IPS-18a (cell line): ENCODE measurements around the gene ALPL.
A peak's percentile ranks its signal among the peaks of the same experiment; 100 is the strongest.

Experiments used
- H3K27ac ChIP-seq: one replicate; pipeline ENCODE4 v1.5.1; 2013; ENCODE audit warnings: low read length
- H3K27me3 ChIP-seq: one replicate; pipeline ENCODE4 v1.6.1; 2013; ENCODE audit warnings: mild to moderate bottlenecking, low read length; ENCODE audit not compliant: control insufficient read depth, insufficient read depth
- H3K36me3 ChIP-seq: one replicate; pipeline ENCODE4 v1.6.1; 2013; ENCODE audit warnings: low read depth, low read length; ENCODE audit not compliant: control insufficient read depth
- H3K4me1 ChIP-seq: one replicate; pipeline ENCODE4 v1.6.1; 2013; ENCODE audit warnings: low read depth, low read length; ENCODE audit not compliant: control insufficient read depth
- H3K4me3 ChIP-seq: one replicate; pipeline ENCODE4 v1.5.1; 2013; ENCODE audit warnings: low read length
- H3K9ac ChIP-seq: one replicate; pipeline ENCODE4 v1.6.1; 2013; ENCODE audit warnings: mild to moderate bottlenecking, low read length, moderate library complexity
- H3K9me3 ChIP-seq: one replicate; pipeline ENCODE4 v1.6.1; 2013; ENCODE audit warnings: low read depth, low read length; ENCODE audit not compliant: control insufficient read depth

Gene ALPL

GRCh38 chr1:21492356-21492625 is 16.9 kb upstream of the ALPL start:
- no peak overlapping the region for H3K9ac ChIP-seq
- no peaks in the 10 kb centered on the region for H3K36me3 ChIP-seq
- no peak overlapping the region for H3K4me3 ChIP-seq
- peaks cover 7% of the 10 kb centered on the region for H3K4me1 ChIP-seq
- H3K27ac ChIP-seq, result no peak overlapping the region
- H3K9me3 ChIP-seq, result no peaks in the 10 kb centered on the region
- H3K27me3 ChIP-seq, result no peaks in the 10 kb centered on the region

- no peak overlapping the region for H3K4me3 ChIP-seq
- no peak overlapping the region for H3K27ac ChIP-seq
- no peak overlapping the region for H3K9ac ChIP-seq
- H3K4me1 ChIP-seq, result peaks cover 13% of the 10 kb centered on the region
- no peaks in the 10 kb centered on the region for H3K27me3 ChIP-seq
- H3K9me3 ChIP-seq, result no peaks in the 10 kb centered on the region
- H3K36me3 ChIP-seq, result no peaks in the 10 kb centered on the region
Observed at GRCh38 chr1:21494196-21494595, 15.0 kb upstream of the ALPL start.

- Histone ChIP-seq H3K4me3 (no peak overlapping the region), H3K27me3 (no peaks in the 10 kb centered on the region), H3K27ac (no peak overlapping the region), H3K36me3 (no peaks in the 10 kb centered on the region), H3K4me1 (peaks cover 13% of the 10 kb centered on the region), H3K9ac (no peak overlapping the region), H3K9me3 (no peaks in the 10 kb centered on the region)
Observed at GRCh38 chr1:21495225-21495820, 13.9 kb upstream of the ALPL start.

DNA sequence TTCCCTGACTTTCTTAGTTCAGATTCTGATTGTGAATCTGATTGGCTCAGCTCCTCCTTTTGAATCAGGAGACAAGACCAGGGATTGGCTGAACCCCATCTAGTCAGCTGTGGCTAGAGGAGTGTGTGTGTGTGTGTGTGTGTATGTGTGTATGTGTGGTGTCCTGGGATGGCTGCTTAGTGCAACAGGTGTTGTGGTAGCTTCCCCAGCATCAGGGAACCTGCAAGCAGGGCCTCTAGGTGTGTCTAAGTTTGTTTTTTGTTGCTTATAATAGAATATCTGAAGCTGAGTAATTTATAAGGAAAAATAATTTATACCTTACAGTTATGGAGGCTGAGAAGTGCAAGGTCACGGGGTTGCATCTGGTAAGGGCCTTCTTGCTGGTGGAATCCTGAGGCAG is 13.2 kb upstream of the ALPL start:
- Histone ChIP-seq H3K27me3 (no peaks in the 10 kb centered on the region), H3K36me3 (no peaks in the 10 kb centered on the region), H3K4me1 (peaks cover 13% of the 10 kb centered on the region), H3K27ac (no peak overlapping the region), H3K9ac (no peak overlapping the region), H3K9me3 (no peaks in the 10 kb centered on the region), H3K4me3 (no peak overlapping the region)

- Histone ChIP-seq H3K9ac (no peak overlapping the region), H3K4me3 (no peak overlapping the region), H3K27ac (no peak overlapping the region), H3K27me3 (no peaks in the 10 kb centered on the region), H3K4me1 (peaks cover 11% of the 10 kb centered on the region), H3K9me3 (no peaks in the 10 kb centered on the region), H3K36me3 (no peaks in the 10 kb centered on the region)
Observed at GRCh38 chr1:21496886-21497285, 12.3 kb upstream of the ALPL start.

DNA sequence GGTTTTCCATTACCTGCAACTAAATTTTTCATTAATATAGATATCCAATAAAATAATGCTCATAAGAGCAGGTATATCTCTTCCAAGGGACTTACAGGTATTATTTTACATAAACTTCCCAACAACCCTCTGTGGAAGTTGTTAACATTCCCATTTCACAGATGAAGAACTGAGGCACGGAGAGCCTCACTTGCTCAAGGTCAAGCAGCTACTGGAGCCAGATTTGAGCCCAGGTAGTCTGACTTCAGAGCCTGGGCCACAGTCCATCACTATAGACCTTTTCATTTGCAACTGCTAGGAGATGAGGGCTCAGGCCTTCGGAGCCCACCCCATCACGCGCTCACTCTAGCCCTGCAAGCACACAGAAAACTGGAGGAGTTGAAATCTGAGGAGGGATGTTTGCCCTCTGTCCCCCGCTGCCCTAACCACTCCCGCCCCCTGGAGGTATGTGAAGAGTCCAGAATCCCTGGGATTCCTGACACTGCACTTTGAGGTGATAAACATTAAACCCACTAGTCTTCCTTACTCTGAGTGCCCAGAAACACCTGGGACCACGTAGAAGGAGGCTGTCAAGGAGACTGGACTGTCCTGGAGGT is 11.7 kb upstream of the ALPL start:
- H3K27ac ChIP-seq, result no peak overlapping the region
- H3K4me1 ChIP-seq, result peaks cover 6% of the 10 kb centered on the region
- no peaks in the 10 kb centered on the region for H3K27me3 ChIP-seq
- H3K9me3 ChIP-seq, result no peaks in the 10 kb centered on the region
- no peak overlapping the region for H3K9ac ChIP-seq
- no peak overlapping the region for H3K4me3 ChIP-seq
- no peaks in the 10 kb centered on the region for H3K36me3 ChIP-seq

- H3K4me1 ChIP-seq, result peaks cover 6% of the 10 kb centered on the region
- H3K27me3 ChIP-seq, result no peaks in the 10 kb centered on the region
- H3K4me3 ChIP-seq, result no peak overlapping the region
- H3K9me3 ChIP-seq, result no peaks in the 10 kb centered on the region
- H3K36me3 ChIP-seq, result no peaks in the 10 kb centered on the region
- H3K9ac ChIP-seq, result no peak overlapping the region
- H3K27ac ChIP-seq, result no peak overlapping the region
Observed at GRCh38 chr1:21499283-21499950, 9.8 kb upstream of the ALPL start.

- H3K9me3 ChIP-seq, result no peaks in the 10 kb centered on the region
- H3K27me3 ChIP-seq, result peaks cover 14% of the 10 kb centered on the region
- no peak overlapping the region for H3K27ac ChIP-seq
- no peaks in the 10 kb centered on the region for H3K4me1 ChIP-seq
- H3K9ac ChIP-seq, result no peak overlapping the region
- no peak overlapping the region for H3K4me3 ChIP-seq
- H3K36me3 ChIP-seq, result no peaks in the 10 kb centered on the region
Observed at GRCh38 chr1:21503706-21504377, 5.4 kb upstream of the ALPL start.

GRCh38 chr1:21506804-21507203 is 2.4 kb upstream of the ALPL start:
- H3K27me3 ChIP-seq, result peaks cover 15% of the 10 kb centered on the region
- peaks cover 16% of the 10 kb centered on the region for H3K4me1 ChIP-seq
- no peaks in the 10 kb centered on the region for H3K36me3 ChIP-seq

GRCh38 chr1:21507511-21508270 is 1.5 kb upstream of the ALPL start:
- H3K4me1 ChIP-seq, result peaks cover 21% of the 10 kb centered on the region
- H3K9me3 ChIP-seq, result no peaks in the 10 kb centered on the region
- H3K9ac ChIP-seq, result no peak overlapping the region
- peaks cover 4% of the 10 kb centered on the region for H3K36me3 ChIP-seq
- no peak overlapping the region for H3K4me3 ChIP-seq
- no peak overlapping the region for H3K27ac ChIP-seq
- peaks cover 15% of the 10 kb centered on the region for H3K27me3 ChIP-seq

More at GRCh38 chr1:21506804-21507203, 2.4 kb upstream of the ALPL start:
- Histone ChIP-seq H3K9ac (no peak overlapping the region), H3K4me3 (no peak overlapping the region), H3K9me3 (no peaks in the 10 kb centered on the region), H3K27ac (no peak overlapping the region)

GRCh38 chr1:21508580-21509350 is 458 bp upstream of the ALPL start:
- Histone ChIP-seq H3K27ac (no peak overlapping the region), H3K4me3 (peak overlapping the region; percentile 83), H3K9me3 (no peaks in the 10 kb centered on the region), H3K36me3 (peaks cover 4% of the 10 kb centered on the region), H3K4me1 (peaks cover 21% of the 10 kb centered on the region), H3K9ac (no peak overlapping the region), H3K27me3 (peaks cover 15% of the 10 kb centered on the region)
